ENCODE results near the gene ATXN7L1. TPM values are rescaled to one million over a fixed set of nuclear protein-coding genes. Genes with fewer than 3 reads are reported as not detected.
A peak's percentile ranks its signal among the peaks of the same experiment; 100 is the strongest.

ATXN7L1 gene
- total RNA-seq, 1 donor from 2014 or later: 18.6 TPM

GRCh38 chr7:105765846-105766245 is 110.6 kb downstream of the ATXN7L1 start:
- DNase-seq (no peak), ATAC-seq (ENCODE audit: low read depth) (no peak)
- Mint-ChIP-seq H3K4me1 (peaks cover 46% of the 10 kb centered on the region), H3K9me3 (no peaks in the 10 kb centered on the region), H3K4me3 (no peak overlapping the region), H3K36me3 (ENCODE audit: low read depth) (no peaks in the 10 kb centered on the region), H3K27me3 (no peaks in the 10 kb centered on the region), H3K27ac (no peak overlapping the region)
- intact Hi-C loops (cut with micrococcal nuclease): loop anchor here (1.0 to 5.0 kb wide), 5 partner anchors 43 to 243 kb away; partner anchors contain the start of gene ATXN7L1
- TF ChIP-seq CTCF (IDR thresholded peaks at IDR 0.05): no peak
- ChIA-PET POLR2A (interaction anchor here (1.0 to 1.5 kb wide), 5 partner anchors 42 to 519 kb away, joined by 3 to 6 read pairs (median 4); partner anchors contain the start of gene NAMPT), CTCF (interaction anchor here (1.0 to 2.6 kb wide), 8 partner anchors 77 to 277 kb away, joined by 3 to 15 read pairs (median 3); no protein-coding TSS in a partner anchor)

- peaks cover 34% of the 10 kb centered on the region for H3K4me1 Mint-ChIP-seq
- no peaks in the 10 kb centered on the region for H3K36me3 Mint-ChIP-seq (ENCODE audit: low read depth)
- no peak overlapping the region for H3K4me3 Mint-ChIP-seq
- H3K27ac Mint-ChIP-seq: no peak overlapping the region
- ATAC-seq (ENCODE audit: low read depth) (no peak), DNase-seq (no peak)
- POLR2A ChIA-PET: interaction anchor here (1.5 kb wide), 1 partner anchor 45 kb away, joined by 3 read pairs; no protein-coding TSS in a partner anchor
- CTCF ChIA-PET: interaction anchor here (0.7 to 2.6 kb wide), 9 partner anchors 23 to 403 kb away, joined by 3 to 15 read pairs (median 4); no protein-coding TSS in a partner anchor
- no peaks in the 10 kb centered on the region for H3K27me3 Mint-ChIP-seq
- intact Hi-C loops (cut with micrococcal nuclease): loop anchor here (5.0 kb wide), 1 partner anchor 87 kb away; no protein-coding TSS in a partner anchor
- TF ChIP-seq CTCF (IDR thresholded peaks at IDR 0.05): no peak
- H3K9me3 Mint-ChIP-seq: no peaks in the 10 kb centered on the region
Measured at GRCh38 chr7:105764506-105764905, 111.9 kb downstream of the ATXN7L1 start.

- intact Hi-C loops (cut with micrococcal nuclease): loop anchor here (1.0 to 5.0 kb wide), 6 partner anchors 83 to 406 kb away; no protein-coding TSS in a partner anchor
- Mint-ChIP-seq H3K9me3 (no peaks in the 10 kb centered on the region), H3K36me3 (ENCODE audit: low read depth) (no peaks in the 10 kb centered on the region), H3K4me3 (no peak overlapping the region), H3K4me1 (peaks cover 10% of the 10 kb centered on the region), H3K27ac (no peak overlapping the region), H3K27me3 (no peaks in the 10 kb centered on the region)
- CTCF ChIA-PET: interaction anchor here (0.6 to 6.8 kb wide), 38 partner anchors 9 to 405 kb away, joined by 3 to 124 read pairs (median 5); partner anchors contain the start of gene ATXN7L1
- POLR2A ChIA-PET: interaction anchor here (0.7 to 1.1 kb wide), 4 partner anchors 10 to 281 kb away, joined by 3 to 5 read pairs (median 4); no protein-coding TSS in a partner anchor
- DNase-seq (no peak), ATAC-seq (ENCODE audit: low read depth) (no peak)
- TF ChIP-seq CTCF (IDR thresholded peaks at IDR 0.05): no peak
Measured at GRCh38 chr7:105760551-105761447, 115.6 kb downstream of the ATXN7L1 start.

GRCh38 chr7:105759670-105760550 is 116.5 kb downstream of the ATXN7L1 start:
- Mint-ChIP-seq H3K27ac (no peak overlapping the region), H3K4me1 (peaks cover 1% of the 10 kb centered on the region), H3K4me3 (no peak overlapping the region), H3K9me3 (no peaks in the 10 kb centered on the region), H3K27me3 (no peaks in the 10 kb centered on the region), H3K36me3 (ENCODE audit: low read depth) (no peaks in the 10 kb centered on the region)
- ChIA-PET CTCF (interaction anchor here (0.6 to 6.8 kb wide), 35 partner anchors 8 to 406 kb away, joined by 3 to 124 read pairs (median 5); partner anchors contain the start of gene ATXN7L1), POLR2A (interaction anchor here (0.6 to 1.1 kb wide), 5 partner anchors 9 to 282 kb away, joined by 3 to 5 read pairs (median 3); no protein-coding TSS in a partner anchor)
- intact Hi-C loops (cut with micrococcal nuclease): loop anchor here (1.0 to 5.0 kb wide), 6 partner anchors 83 to 406 kb away; no protein-coding TSS in a partner anchor
- TF ChIP-seq CTCF (IDR thresholded peaks at IDR 0.05): peak; percentile 67
- DNase-seq (no peak), ATAC-seq (ENCODE audit: low read depth) (no peak)

Measured in activated B cell treated with CpG ODN at 0.5 μM for 24 hours (primary cell).